Heart left ventricle (tissue), 16 donors: ENCODE measurements around the gene ADAMTSL1. TPM values are rescaled to one million over a fixed set of nuclear protein-coding genes. Genes with fewer than 3 reads are reported as not detected.

Source experiments
- ATAC-seq, 4 donors: fragments of 200-7000 bp; cut with Tn5 transposase; one replicate each; pipeline ENCODE4 v1.9.1; 2020 to 2022; ENCODE audit warnings: moderate library complexity in 4 of 4, mild to moderate bottlenecking in 3 of 4, moderate number of reproducible peaks in 1 of 4
- DNase-seq, 5 donors: peaks; one replicate each; pipeline ENCODE4 v3.0.0-alpha.2; 2020
- H3K27ac ChIP-seq, 12 donors: fragments of 200-600 bp; sonication (generic) in 4 of 12; one replicate each; pipeline versions ENCODE4 v1.5.0 to v1.8.0; 2016 to 2022; ENCODE audit warnings: mild to moderate bottlenecking in 2 of 12
- H3K27me3 ChIP-seq, 9 donors: fragments of 200-600 bp; sonication (generic) in 2 of 9; one replicate each; pipeline versions ENCODE4 v1.5.1 to v1.8.0; 2016 to 2022; ENCODE audit warnings: mild to moderate bottlenecking in 3 of 9
- H3K36me3 ChIP-seq, 9 donors: fragments of 200-600 bp; sonication (generic) in 2 of 9; one replicate each; pipeline versions ENCODE4 v1.5.0 to v1.8.0; 2018 to 2022; ENCODE audit warnings: mild to moderate bottlenecking in 2 of 9
- H3K4me1 ChIP-seq, 12 donors: fragments of 200-600 bp; sonication (generic) in 4 of 12; one replicate each; pipeline versions ENCODE4 v1.5.0 to v1.8.0; 2016 to 2022; ENCODE audit warnings: mild to moderate bottlenecking in 3 of 12
- H3K4me3 ChIP-seq, 12 donors: fragments of 200-600 bp; sonication (generic) in 4 of 12; one replicate each; pipeline versions ENCODE4 v1.5.0 to v1.8.0; 2017 to 2022; ENCODE audit warnings: mild to moderate bottlenecking in 9 of 12, moderate library complexity in 4 of 12
- H3K9me3 ChIP-seq, 12 donors: fragments of 200-600 bp; sonication (generic) in 4 of 12; one replicate each; pipeline versions ENCODE4 v1.5.0 to v1.8.0; 2016 to 2022; ENCODE audit warnings: mild to moderate bottlenecking in 1 of 12
- POLR2A ChIP-seq, 2 donors: fragments of 450-650 bp; IDR thresholded peaks; one replicate each; pipeline ENCODE4 v1.6.1; 2017; ENCODE audit warnings: antibody characterized with exemption in 2 of 2, mild to moderate bottlenecking in 2 of 2, moderate library complexity in 2 of 2
- WGBS, 4 donors: extraction: QIAGEN DNeasy Blood & Tissue Kit in 2 of 4; methylation state at CpG; one replicate each; pipeline versions ENCODE4 v1.1.5 to v1.1.7; 2013 to 2018; 5-methylcytosine and 5-hydroxymethylcytosine counted together
- intact Hi-C, 10 donors: fragments of 100-400 bp; cut with DNase I; formaldehyde crosslinking; loops; one replicate each; pipeline versions ENCODE4 v1.11.1 to v1.14.2; 2022
- polyA plus RNA-seq, 2 donors: library from polyadenylated mRNA; stranded (reverse); fragments of 200-250 nt; gene quantifications; one replicate each; pipeline ENCODE4 v1.2.3, GENCODE V29; 2013
- total RNA-seq, 9 donors: library from RNA; depleted of rRNA in 2 of 9; stranded (reverse); fragments of >200 nt in 2 of 9; fragmentation: NEBNext Ultra II Directional in 3 of 9; extraction: Animal tissue kit (Norgen Biotek cat#: 25700) in 3 of 9; gene quantifications; one replicate each; pipeline versions ENCODE4 v1.1.0 to v1.2.4, GENCODE V29; 2016 to 2023
- TF ChIP-seq, protein P1 (sequence below), 12 donors: fragments of 200-600 bp; sonication (generic) in 4 of 12; IDR thresholded peaks; one replicate each; pipeline versions ENCODE4 v1.5.0 to v1.8.0; 2018 to 2022; ENCODE audit warnings: antibody characterized with exemption in 12 of 12, mild to moderate bottlenecking in 5 of 12
- donor health status: ischemic (EF 13 %, LVEDD 7.1; RV severe dilation, severe dysfunction).
- donor health status: healthy with polysubstance abuse.
- donor health status: DM: no; HTN: yes; CAD: no.
- donor health status: DM: no; HTN: no; CAD: no.
- donor health status: ischemic (EF 25% LVEDD 6.9; RV normal size, moderate dysfunction).
- donor health status: ischemic (EF 25% LVEDD 5.7; RV mildly dilated, moderate dysfunction).
- donor health status: healthy.
- donor health status: DM: yes; HTN: yes; CAD: no.
- donor health status: ischemic (EF 35%, LVEDD 5.7; RV mildly dilated, moderate dysfunction).
- donor health status: nonischemic (EF 11% LVEDD 7.7; RV severe dilation, severe dysfunction).
- donor health status: DM: yes; HTN: yes; CAD: no.
- donor health status: PGD.
- donor health status: ischemic (EF 29% LVEDD 5.4; RV normal size, mild dysfunction).
- donor health status: nonischemic (EF 23%, LVEDD 6.1; RV moderate dilation, normal function).

Gene ADAMTSL1
- total and polyA plus RNA-seq, 11 donors = 0.46 to 4.7 (median 1.1) TPM

DNA sequence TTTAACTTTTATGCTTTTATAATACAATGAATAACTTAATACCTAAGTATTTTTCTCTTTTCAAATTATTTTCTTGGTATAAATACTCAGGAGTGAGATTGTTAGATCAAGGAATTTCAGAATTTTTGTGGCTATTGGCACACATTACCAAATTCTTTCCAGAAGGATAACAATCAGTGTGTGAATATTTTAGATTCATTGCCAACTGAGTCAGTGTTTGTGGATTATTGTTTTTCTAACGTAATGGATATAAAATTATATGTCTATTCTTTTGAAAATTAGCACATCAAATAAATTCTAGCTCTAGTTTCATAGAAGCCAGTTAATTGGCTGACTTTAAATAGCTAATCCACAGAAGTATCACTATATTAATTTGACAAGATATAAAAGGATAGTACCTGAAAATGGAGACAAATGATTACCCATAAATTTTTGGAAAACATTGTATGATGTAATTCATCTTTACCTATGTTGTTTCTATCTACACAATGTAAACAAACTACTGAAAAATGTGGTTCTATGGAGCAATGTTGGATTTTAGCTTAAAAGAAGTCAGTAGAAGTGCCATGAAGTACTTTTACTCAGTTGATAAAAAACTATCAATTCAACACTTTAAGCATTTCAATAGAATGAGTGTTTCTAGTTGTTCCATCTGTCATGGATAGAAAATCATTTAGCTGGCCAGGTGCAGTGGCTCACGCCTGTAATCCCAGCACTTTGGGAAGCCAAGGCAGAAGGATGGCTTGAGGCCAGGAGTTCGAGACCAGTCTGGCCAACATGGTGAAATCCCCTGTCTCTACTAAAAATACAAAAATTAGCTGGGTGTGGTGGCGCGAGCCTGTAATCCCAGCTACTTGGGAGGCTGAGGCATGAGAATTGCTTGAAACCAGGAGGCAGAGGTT is 185.1 kb downstream of the ADAMTSL1 start:
- 81 to 93% (median 86%) methylated on average over 5 of the region's 5 CpGs for WGBS, 4 donors
- no peak for ATAC-seq
- no peak overlapping the region for H3K27ac ChIP-seq

GRCh38 chr9:18660001-18660400 is 186.0 kb downstream of the ADAMTSL1 start:
- Histone ChIP-seq H3K27ac (no peak overlapping the region), H3K4me1 (peaks cover 0 to 8% (median 0%) of the 10 kb centered on the region in 12 donors), H3K9me3 (no peaks in the 10 kb centered on the region), H3K36me3 (peaks cover 0 to 4% (median 0%) of the 10 kb centered on the region in 9 donors), H3K27me3 (no peaks in the 10 kb centered on the region), H3K4me3 (no peak overlapping the region)
- 67 to 84% (median 79%) methylated on average over 1 of the region's 1 CpG for WGBS, 4 donors
- no peak for ATAC-seq
- no peak for DNase-seq
- intact Hi-C loops = no loop called here
- TF ChIP-seq POLR2A (IDR thresholded peaks at IDR 0.05) = no peak
- TF ChIP-seq, protein P1, sequence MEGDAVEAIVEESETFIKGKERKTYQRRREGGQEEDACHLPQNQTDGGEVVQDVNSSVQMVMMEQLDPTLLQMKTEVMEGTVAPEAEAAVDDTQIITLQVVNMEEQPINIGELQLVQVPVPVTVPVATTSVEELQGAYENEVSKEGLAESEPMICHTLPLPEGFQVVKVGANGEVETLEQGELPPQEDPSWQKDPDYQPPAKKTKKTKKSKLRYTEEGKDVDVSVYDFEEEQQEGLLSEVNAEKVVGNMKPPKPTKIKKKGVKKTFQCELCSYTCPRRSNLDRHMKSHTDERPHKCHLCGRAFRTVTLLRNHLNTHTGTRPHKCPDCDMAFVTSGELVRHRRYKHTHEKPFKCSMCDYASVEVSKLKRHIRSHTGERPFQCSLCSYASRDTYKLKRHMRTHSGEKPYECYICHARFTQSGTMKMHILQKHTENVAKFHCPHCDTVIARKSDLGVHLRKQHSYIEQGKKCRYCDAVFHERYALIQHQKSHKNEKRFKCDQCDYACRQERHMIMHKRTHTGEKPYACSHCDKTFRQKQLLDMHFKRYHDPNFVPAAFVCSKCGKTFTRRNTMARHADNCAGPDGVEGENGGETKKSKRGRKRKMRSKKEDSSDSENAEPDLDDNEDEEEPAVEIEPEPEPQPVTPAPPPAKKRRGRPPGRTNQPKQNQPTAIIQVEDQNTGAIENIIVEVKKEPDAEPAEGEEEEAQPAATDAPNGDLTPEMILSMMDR (IDR thresholded peaks at IDR 0.05) = no peak

More for the DNA sequence above, 185.1 kb downstream of the ADAMTSL1 start:
- Histone ChIP-seq H3K9me3 (no peaks in the 10 kb centered on the region), H3K4me3 (no peak overlapping the region), H3K4me1 (peaks cover 0 to 8% (median 0%) of the 10 kb centered on the region in 12 donors), H3K27me3 (no peaks in the 10 kb centered on the region), H3K36me3 (peaks cover 0 to 4% (median 0%) of the 10 kb centered on the region in 9 donors)
- intact Hi-C loops = no loop called here
- DNase-seq = no peak
- TF ChIP-seq, protein P1 (IDR thresholded peaks at IDR 0.05) = no peak
- no peak for TF ChIP-seq POLR2A (IDR thresholded peaks at IDR 0.05)

GRCh38 chr9:18662320-18662719 is 188.4 kb downstream of the ADAMTSL1 start:
- intact Hi-C loops = no loop called here
- no peak for TF ChIP-seq POLR2A (IDR thresholded peaks at IDR 0.05)
- WGBS, 4 donors = 67 to 82% (median 71%) methylated on average over 3 of the region's 3 CpGs

GRCh38 chr9:18665947-18666346 is 192.0 kb downstream of the ADAMTSL1 start:
- no peak for ATAC-seq
- intact Hi-C loops = no loop called here
- WGBS, 4 donors = 69 to 87% (median 80%) methylated on average over 1 of the region's 1 CpG

More at GRCh38 chr9:18662320-18662719, 188.4 kb downstream of the ADAMTSL1 start:
- DNase-seq (no peak), ATAC-seq (no peak)
- Histone ChIP-seq H3K27ac (no peak overlapping the region), H3K9me3 (no peaks in the 10 kb centered on the region), H3K27me3 (no peaks in the 10 kb centered on the region), H3K4me1 (peaks cover 0 to 8% (median 0%) of the 10 kb centered on the region in 12 donors), H3K4me3 (no peak overlapping the region), H3K36me3 (peaks cover 0 to 4% (median 0%) of the 10 kb centered on the region in 9 donors)

DNA sequence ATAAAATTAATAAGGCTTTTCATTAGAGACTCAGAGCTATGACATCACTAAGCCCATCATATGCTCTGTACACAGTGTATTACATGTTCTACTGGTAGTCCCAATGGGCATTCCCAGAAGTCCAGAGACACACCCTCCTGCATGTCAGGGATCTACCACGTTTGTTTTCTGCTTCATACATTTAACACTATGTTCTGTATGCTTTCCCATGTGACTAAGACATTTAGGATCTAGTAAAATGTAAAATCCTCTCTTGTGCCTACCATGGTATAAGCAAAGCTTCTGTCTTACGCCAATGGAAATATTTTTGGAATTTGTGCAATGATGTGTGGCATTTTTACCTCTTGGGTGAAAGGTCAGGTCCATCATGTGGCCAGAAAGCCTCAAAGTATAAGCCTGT is 192.4 kb downstream of the ADAMTSL1 start:
- Histone ChIP-seq H3K9me3 (no peaks in the 10 kb centered on the region), H3K27me3 (no peaks in the 10 kb centered on the region), H3K36me3 (peaks cover 0 to 4% (median 0%) of the 10 kb centered on the region in 9 donors), H3K27ac (no peak overlapping the region), H3K4me1 (peaks cover 0 to 3% (median 0%) of the 10 kb centered on the region in 12 donors), H3K4me3 (no peak overlapping the region)
- intact Hi-C loops = no loop called here
- 62 to 75% (median 68%) methylated on average over 2 of the region's 2 CpGs for WGBS, 4 donors
- ATAC-seq (no peak), DNase-seq (no peak)
- no peak for TF ChIP-seq POLR2A (IDR thresholded peaks at IDR 0.05)
- TF ChIP-seq, protein P1 (IDR thresholded peaks at IDR 0.05) = no peak

More at GRCh38 chr9:18665947-18666346, 192.0 kb downstream of the ADAMTSL1 start:
- Histone ChIP-seq H3K36me3 (peaks cover 0 to 4% (median 0%) of the 10 kb centered on the region in 9 donors), H3K9me3 (no peaks in the 10 kb centered on the region), H3K27ac (no peak overlapping the region), H3K4me3 (no peak overlapping the region), H3K4me1 (peaks cover 0 to 3% (median 0%) of the 10 kb centered on the region in 12 donors), H3K27me3 (no peaks in the 10 kb centered on the region)
- no peak for DNase-seq
- TF ChIP-seq POLR2A (IDR thresholded peaks at IDR 0.05) = no peak
